Retinal pigment epithelial cell (primary cell): ENCODE measurements around the gene TAF6L.

Source experiments
- DNase-seq: peaks from one replicate; pipeline ENCODE4 v3.0.0-alpha.2; 2010; ENCODE audit warnings: low read depth
- H3K4me3 ChIP-seq: 2 replicates; pipeline ENCODE4 v1.5.1; 2011; ENCODE audit warnings: mild to moderate bottlenecking, low read length, control low read depth, moderate library complexity
- TF ChIP-seq, protein P1 (sequence below): conservative IDR thresholded peaks from 2 replicates; pipeline ENCODE4 v1.5.1; 2011; ENCODE audit warnings: low read depth, low read length, control low read depth, inconsistent platforms

TAF6L gene

DNA sequence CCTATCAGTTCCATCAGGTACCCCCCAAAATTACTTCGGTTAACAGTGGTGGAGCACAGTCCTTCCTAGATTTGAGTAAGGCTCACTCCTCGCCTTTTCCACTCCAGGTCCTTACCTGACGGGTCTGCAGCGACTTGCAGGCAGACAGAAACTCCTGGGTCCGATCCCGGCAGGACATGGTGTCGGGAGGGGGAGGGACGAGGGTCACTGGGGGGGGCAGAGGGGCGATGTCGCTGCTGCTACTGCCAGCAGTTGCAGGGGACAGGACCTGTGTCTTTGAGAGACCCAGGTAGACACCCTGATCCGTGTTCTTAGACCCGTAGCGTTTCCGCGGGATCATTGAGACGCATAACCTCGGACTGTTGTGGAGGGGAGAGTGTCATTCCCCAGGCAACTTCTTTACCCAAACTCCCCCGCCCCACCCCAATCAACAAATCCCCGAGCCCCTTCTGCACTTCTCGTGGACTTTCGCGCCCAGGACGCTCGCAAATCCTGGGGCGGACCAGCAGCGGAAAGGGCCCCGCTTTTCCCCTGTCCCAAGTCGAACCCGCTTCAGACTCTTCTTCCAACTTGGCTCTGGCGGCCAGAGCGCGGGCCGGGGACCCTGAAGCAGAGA, 59.8 kb downstream of the TAF6L start:
- no peak for DNase-seq
- H3K4me3 ChIP-seq: peak overlapping the region; percentile 88
- TF ChIP-seq, protein P1, sequence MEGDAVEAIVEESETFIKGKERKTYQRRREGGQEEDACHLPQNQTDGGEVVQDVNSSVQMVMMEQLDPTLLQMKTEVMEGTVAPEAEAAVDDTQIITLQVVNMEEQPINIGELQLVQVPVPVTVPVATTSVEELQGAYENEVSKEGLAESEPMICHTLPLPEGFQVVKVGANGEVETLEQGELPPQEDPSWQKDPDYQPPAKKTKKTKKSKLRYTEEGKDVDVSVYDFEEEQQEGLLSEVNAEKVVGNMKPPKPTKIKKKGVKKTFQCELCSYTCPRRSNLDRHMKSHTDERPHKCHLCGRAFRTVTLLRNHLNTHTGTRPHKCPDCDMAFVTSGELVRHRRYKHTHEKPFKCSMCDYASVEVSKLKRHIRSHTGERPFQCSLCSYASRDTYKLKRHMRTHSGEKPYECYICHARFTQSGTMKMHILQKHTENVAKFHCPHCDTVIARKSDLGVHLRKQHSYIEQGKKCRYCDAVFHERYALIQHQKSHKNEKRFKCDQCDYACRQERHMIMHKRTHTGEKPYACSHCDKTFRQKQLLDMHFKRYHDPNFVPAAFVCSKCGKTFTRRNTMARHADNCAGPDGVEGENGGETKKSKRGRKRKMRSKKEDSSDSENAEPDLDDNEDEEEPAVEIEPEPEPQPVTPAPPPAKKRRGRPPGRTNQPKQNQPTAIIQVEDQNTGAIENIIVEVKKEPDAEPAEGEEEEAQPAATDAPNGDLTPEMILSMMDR: no peak

GRCh38 chr11:62831520-62832335, 60.5 kb downstream of the TAF6L start, which contains the start of gene STX5:
STX5 (minus strand) TSS chr11:62832051; CDS start chr11:62831243, 808 bp downstream.
- DNase-seq: peak; percentile 95
- TF ChIP-seq, protein P1: no peak
- H3K4me3 ChIP-seq: peak within 1 kb of the TSS; percentile 88

DNA sequence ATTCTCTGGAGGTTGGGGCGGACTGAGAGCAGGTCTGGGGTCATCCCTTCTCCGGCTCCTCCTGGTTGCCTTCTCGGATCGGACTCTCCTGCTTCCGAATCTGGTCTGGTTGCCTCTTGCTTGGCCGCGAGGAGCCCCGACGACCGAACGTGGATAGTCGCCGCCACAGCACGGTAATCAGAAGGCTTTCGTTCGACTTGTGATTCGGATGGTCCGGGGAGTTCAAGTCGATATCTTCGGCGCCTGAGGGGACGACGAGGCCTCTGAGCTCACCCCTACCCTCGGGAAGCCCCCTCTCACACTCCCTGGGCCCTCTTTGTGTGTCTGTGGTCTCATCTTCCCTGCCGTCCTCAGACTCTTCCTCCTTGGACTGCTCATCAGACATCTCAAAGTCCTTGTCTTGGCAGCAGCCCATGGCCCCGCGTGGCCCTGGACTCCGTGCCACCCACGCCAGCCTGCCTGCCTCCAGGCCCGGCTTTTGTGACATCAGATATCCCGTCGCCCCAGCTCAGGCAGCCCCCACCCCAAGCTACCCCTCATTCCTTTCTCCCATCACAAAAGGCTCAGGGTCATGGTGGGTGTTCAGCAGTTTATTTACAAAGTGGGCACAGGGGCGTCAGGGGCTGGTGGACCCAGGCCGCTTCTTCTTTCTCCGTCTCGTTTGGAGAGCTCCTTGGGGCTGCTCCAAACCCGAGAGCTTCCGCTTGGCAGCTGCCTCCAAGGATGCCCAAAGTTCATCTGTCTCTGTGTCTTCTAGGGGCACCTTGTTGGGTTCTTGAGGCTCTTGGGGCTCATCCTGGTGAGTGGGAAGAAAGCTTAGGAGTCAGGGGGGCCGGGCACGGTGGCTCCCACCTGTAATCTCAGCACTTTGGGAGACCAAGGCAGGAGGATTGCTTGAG, 61.4 kb downstream of the TAF6L start, which contains the start of gene TEX54:
Gene TEX54, minus strand, starts transcription at position 506 of the 899 bp plus-strand sequence.
- DNase-seq: no peak
- TF ChIP-seq, protein P1: no peak
- H3K4me3 ChIP-seq: peak within 1 kb of the TSS; percentile 88

DNA sequence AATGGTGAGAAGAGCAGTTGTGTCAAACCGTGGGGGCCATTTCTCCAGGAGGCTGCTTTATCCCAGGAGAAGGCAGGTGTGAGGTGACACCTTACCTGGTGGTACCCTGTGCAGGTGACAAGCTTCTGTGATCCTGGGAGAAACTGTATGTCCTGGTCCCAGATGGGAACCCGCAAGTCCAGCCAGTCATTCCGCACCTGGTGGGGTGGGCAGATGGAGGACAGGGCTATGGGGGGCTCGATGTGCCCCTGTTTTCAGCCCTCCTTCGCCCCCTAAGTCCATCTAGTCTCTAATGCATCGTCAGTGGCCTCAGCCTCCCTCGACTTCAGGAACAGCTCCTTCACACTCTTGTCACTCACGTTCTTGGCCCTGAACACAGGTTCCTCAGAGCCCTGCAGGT, 64.1 kb downstream of the TAF6L start:
- no peak overlapping the region for H3K4me3 ChIP-seq

More for the DNA sequence above, 64.1 kb downstream of the TAF6L start:
- TF ChIP-seq, protein P1: no peak
- DNase-seq: no peak
